A673 (cell line): Measurements from ENCODE around the gene FADS3. TPM values are rescaled to one million over a fixed set of nuclear protein-coding genes. Genes with fewer than 3 reads are reported as not detected.

ENCODE experiments used
- BruUV-seq: library from RNA; stranded (reverse); fragments of 400-500 nt; replicated peaks from 2 replicates; lab custom pipeline; 2021; lab: Mats Ljungman, UMichigan
- CTCF ChIA-PET: fragments of 300-600 bp; sonication (Branson Sonifier 250); formaldehyde crosslinking; loops from one replicate; lab custom pipeline; 2022; ENCODE audit warnings: antibody characterized with exemption; lab: Charles Lee
- POLR2A ChIA-PET: fragments of 300-600 bp; sonication (Branson Sonifier 250); formaldehyde crosslinking; loops from one replicate; lab custom pipeline; 2022; ENCODE audit warnings: antibody characterized with exemption; ENCODE audit not compliant: low non-redundant PET; lab: Charles Lee
- DNase-seq: peaks from one replicate; pipeline ENCODE4 v3.0.0-alpha.2; 2015; ENCODE audit warnings: low spot score
- H3K27ac ChIP-seq: fragments of 200-600 bp; sonication (generic); 2 replicates; pipeline ENCODE4 v1.5.1; 2016; ENCODE audit warnings: mixed run types, low read depth, mild to moderate bottlenecking, mixed read lengths, antibody characterized with exemption, low read length; ENCODE audit not compliant: poor library complexity, severe bottlenecking
- H3K27me3 ChIP-seq: fragments of 200-600 bp; sonication (generic); replicated peaks from 2 replicates; pipeline ENCODE4 v1.6.1; 2017; ENCODE audit warnings: mixed run types, low read depth, mild to moderate bottlenecking, mixed read lengths, antibody characterized with exemption, low read length; ENCODE audit not compliant: insufficient read depth, poor library complexity
- H3K36me3 ChIP-seq: fragments of 200-600 bp; sonication (generic); 2 replicates; pipeline ENCODE4 v1.6.1; 2016; ENCODE audit warnings: mixed run types, mild to moderate bottlenecking, mixed read lengths, antibody characterized with exemption, low read length; ENCODE audit not compliant: insufficient read depth, poor library complexity, severe bottlenecking
- H3K4me1 ChIP-seq: fragments of 200-600 bp; sonication (generic); 2 replicates; pipeline ENCODE4 v1.6.1; 2017; ENCODE audit warnings: mixed run types, mild to moderate bottlenecking, mixed read lengths, antibody characterized with exemption, low read length; ENCODE audit not compliant: insufficient read depth, poor library complexity, severe bottlenecking
- H3K4me3 ChIP-seq: fragments of 200-600 bp; sonication (generic); 2 replicates; pipeline ENCODE4 v1.5.1; 2016; ENCODE audit warnings: low read depth, mixed run types, mild to moderate bottlenecking, mixed read lengths, low read length; ENCODE audit not compliant: poor library complexity, severe bottlenecking
- H3K9me3 ChIP-seq: fragments of 200-600 bp; sonication (generic); 2 replicates; pipeline ENCODE4 v1.6.1; 2016; ENCODE audit warnings: mixed run types, low read depth, mild to moderate bottlenecking, mixed read lengths, antibody characterized with exemption, low read length; ENCODE audit not compliant: poor library complexity, severe bottlenecking
- CTCF ChIP-seq: fragments of 300-800, 200-600 bp; sonication (generic); conservative IDR thresholded peaks from 2 replicates; pipeline ENCODE4 v1.5.1; 2017; ENCODE audit warnings: low read depth, mild to moderate bottlenecking, antibody characterized with exemption, low read length, moderate library complexity, mixed read lengths
- EZH2 ChIP-seq: fragments of 200-600 bp; sonication (generic); IDR thresholded peaks from 2 replicates; pipeline ENCODE4 v1.6.1; 2017; ENCODE audit warnings: borderline replicate concordance, low read depth, mild to moderate bottlenecking, mixed read lengths, antibody characterized with exemption, low read length; ENCODE audit not compliant: poor library complexity, severe bottlenecking
- intact Hi-C: fragments of 100-400 bp; cut with micrococcal nuclease; formaldehyde crosslinking; loops from one replicate; pipeline ENCODE4 v1.10.0; 2022; ENCODE audit not compliant: unreplicated experiment
- total RNA-seq: library from RNA; stranded (reverse); gene quantifications from 2 replicates; pipeline ENCODE4 v1.2.3, GENCODE V29; 2021

The FADS3 gene
- total RNA-seq, 1 experiment from 2014 or later = 23.3 TPM

- TF ChIP-seq CTCF (no peak), EZH2 (no peak)
- no peak for DNase-seq
- intact Hi-C loops = no loop called here
- Histone ChIP-seq H3K4me3 (peak overlapping the region; percentile 96), H3K27me3 (no peaks in the 10 kb centered on the region), H3K9me3 (no peaks in the 10 kb centered on the region), H3K4me1 (peaks cover 72% of the 10 kb centered on the region), H3K36me3 (peaks cover 78% of the 10 kb centered on the region), H3K27ac (peak overlapping the region; percentile 97)
- ChIA-PET CTCF (no interaction called here), POLR2A (no interaction called here)
- BruUV-seq = no TSS peak
Measured at GRCh38 chr11:61832754-61833153, 58.6 kb downstream of the FADS3 start.

GRCh38 chr11:61832207-61832606 lies 59.1 kb downstream of the FADS3 start:
- Histone ChIP-seq H3K9me3 (no peaks in the 10 kb centered on the region), H3K27me3 (no peaks in the 10 kb centered on the region), H3K27ac (peak overlapping the region; percentile 97), H3K36me3 (peaks cover 73% of the 10 kb centered on the region), H3K4me3 (peak overlapping the region; percentile 96), H3K4me1 (peaks cover 75% of the 10 kb centered on the region)
- POLR2A ChIA-PET = no interaction called here
- no peak for DNase-seq
- TF ChIP-seq EZH2 (no peak), CTCF (no peak)
- intact Hi-C loops = no loop called here
- CTCF ChIA-PET = no interaction called here
- no TSS peak for BruUV-seq

- Histone ChIP-seq H3K36me3 (peaks cover 55% of the 10 kb centered on the region), H3K27ac (peak overlapping the region; percentile 97), H3K27me3 (no peaks in the 10 kb centered on the region), H3K4me1 (peaks cover 62% of the 10 kb centered on the region), H3K9me3 (no peaks in the 10 kb centered on the region), H3K4me3 (peak overlapping the region; percentile 96)
- TF ChIP-seq CTCF (no peak), EZH2 (no peak)
- CTCF ChIA-PET = no interaction called here
- no peak for DNase-seq
- POLR2A ChIA-PET = no interaction called here
- intact Hi-C loops = no loop called here
- TSS peak; percentile 25 for BruUV-seq
Measured at GRCh38 chr11:61830237-61831105, 60.9 kb downstream of the FADS3 start.
